Breast epithelium (tissue), 3 donors: ENCODE data around the gene ARNT2.

ENCODE experiments used
- POLR2A ChIP-seq: fragments of 450-650 bp; IDR thresholded peaks from one replicate; pipeline ENCODE4 v1.6.1; 2016; ENCODE audit warnings: antibody characterized with exemption, mild to moderate bottlenecking, moderate library complexity
- TF ChIP-seq, protein P1 (sequence below), 3 donors: fragments of 450-650 bp; IDR thresholded peaks; one replicate each; pipeline ENCODE4 v1.5.1; 2016 to 2017; ENCODE audit warnings: antibody characterized with exemption in 3 of 3, mild to moderate bottlenecking in 3 of 3, moderate library complexity in 3 of 3

DNA sequence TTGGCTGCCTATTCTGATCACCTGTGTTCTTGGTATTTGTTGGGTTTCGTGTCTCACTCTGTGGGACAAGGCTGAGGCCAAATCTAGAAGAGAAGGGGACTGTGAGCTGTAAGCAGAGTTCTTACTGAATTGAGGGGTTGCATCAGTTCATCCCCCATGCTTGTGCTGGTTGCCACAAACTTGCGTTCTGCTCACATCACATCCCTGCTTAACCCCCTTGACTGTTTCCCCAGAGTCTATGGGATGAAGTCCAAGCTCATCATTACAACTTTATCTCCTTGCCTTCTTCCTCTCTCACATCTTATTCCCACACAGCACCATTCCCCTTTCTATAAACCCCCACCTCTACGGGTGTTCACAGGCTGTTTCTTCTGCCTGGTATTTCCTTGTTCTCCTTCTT is 147.2 kb downstream of the ARNT2 start:
- TF ChIP-seq, protein P1, sequence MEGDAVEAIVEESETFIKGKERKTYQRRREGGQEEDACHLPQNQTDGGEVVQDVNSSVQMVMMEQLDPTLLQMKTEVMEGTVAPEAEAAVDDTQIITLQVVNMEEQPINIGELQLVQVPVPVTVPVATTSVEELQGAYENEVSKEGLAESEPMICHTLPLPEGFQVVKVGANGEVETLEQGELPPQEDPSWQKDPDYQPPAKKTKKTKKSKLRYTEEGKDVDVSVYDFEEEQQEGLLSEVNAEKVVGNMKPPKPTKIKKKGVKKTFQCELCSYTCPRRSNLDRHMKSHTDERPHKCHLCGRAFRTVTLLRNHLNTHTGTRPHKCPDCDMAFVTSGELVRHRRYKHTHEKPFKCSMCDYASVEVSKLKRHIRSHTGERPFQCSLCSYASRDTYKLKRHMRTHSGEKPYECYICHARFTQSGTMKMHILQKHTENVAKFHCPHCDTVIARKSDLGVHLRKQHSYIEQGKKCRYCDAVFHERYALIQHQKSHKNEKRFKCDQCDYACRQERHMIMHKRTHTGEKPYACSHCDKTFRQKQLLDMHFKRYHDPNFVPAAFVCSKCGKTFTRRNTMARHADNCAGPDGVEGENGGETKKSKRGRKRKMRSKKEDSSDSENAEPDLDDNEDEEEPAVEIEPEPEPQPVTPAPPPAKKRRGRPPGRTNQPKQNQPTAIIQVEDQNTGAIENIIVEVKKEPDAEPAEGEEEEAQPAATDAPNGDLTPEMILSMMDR (IDR thresholded peaks at IDR 0.05): no peak
- TF ChIP-seq POLR2A: no peak
